Testis (tissue), 2 donors: Measurements from ENCODE around the gene DCAF8L2.

Experiments
- CTCF ChIP-seq, 3 experiments: fragments of 450-650 bp in 2 of 3; fragments of 200-600 bp in 1 of 3; sonication (generic) in 1 of 3; IDR thresholded peaks; one replicate each; pipeline ENCODE4 v1.5.1; 2016 to 2019; ENCODE audit warnings: antibody characterized with exemption in 3 of 3, mild to moderate bottlenecking in 2 of 3, moderate library complexity in 1 of 3
- POLR2A ChIP-seq: fragments of 450-650 bp; IDR thresholded peaks from one replicate; pipeline ENCODE4 v1.6.1; 2017; ENCODE audit warnings: antibody characterized with exemption, mild to moderate bottlenecking, moderate library complexity

DNA sequence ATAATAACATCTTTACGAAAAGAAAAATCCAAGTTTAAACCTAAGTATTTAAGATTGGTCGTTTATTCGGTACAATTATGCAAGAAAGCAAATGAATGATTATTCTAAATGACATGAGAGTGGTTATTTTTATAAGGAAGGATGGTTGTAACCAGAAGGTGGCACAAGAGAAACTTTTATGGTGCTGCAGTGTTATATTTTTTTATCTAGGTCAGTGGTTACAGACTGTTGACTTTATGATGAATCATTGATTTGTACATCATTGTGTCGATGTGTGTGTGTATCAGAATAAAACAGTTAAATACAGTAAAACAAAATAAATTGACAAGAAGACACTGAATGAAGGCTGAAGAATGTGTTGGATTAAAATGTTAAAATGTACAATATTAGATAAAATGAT is 9.8 kb downstream of the DCAF8L2 start:
- TF ChIP-seq CTCF (IDR thresholded peaks at IDR 0.05) (no peak), POLR2A (no peak)
